HCT116 (cell line): ENCODE data around the gene RBM15B. TPM values are rescaled to one million over a fixed set of nuclear protein-coding genes. Genes with fewer than 3 reads are reported as not detected.

ENCODE experiments used
- ATAC-seq: fragments of 200-7000 bp; cut with Tn5 transposase; 2 replicates; pipeline ENCODE4 v1.9.1; 2020; ENCODE audit warnings: mild to moderate bottlenecking, moderate library complexity
- BruUV-seq: library from RNA; stranded (reverse); fragments of 400-500 nt; replicated peaks from 2 replicates; lab custom pipeline; 2021; lab: Mats Ljungman, UMichigan
- CTCF ChIA-PET: fragments of 300-600 bp; sonication (Branson Sonifier 250); formaldehyde crosslinking; loops from one replicate; lab custom pipeline; 2021; ENCODE audit warnings: antibody characterized with exemption; lab: Charles Lee
- POLR2A ChIA-PET: fragments of 300-600, 350-600 bp; sonication (Branson Sonifier 250); formaldehyde crosslinking; loops from one replicate; lab custom pipeline; 2021; ENCODE audit warnings: antibody characterized with exemption; lab: Charles Lee
- RAD21 ChIA-PET, 2 experiments: fragments of 300-600 bp; sonication (Branson Sonifier 250); formaldehyde crosslinking; loops; one replicate each; lab custom pipeline; 2023; ENCODE audit warnings: low total read pairs in 2 of 2; ENCODE audit not compliant: uncharacterized antibody in 2 of 2, unreplicated experiment in 2 of 2, low non-redundant PET in 1 of 2; lab: Charles Lee
- DNase-seq: peaks from one replicate; pipeline ENCODE4 v3.0.0-alpha.2; 2010; ENCODE audit warnings: low read depth, low spot score
- H2AFZ ChIP-seq: fragments of 200-600 bp; shearing (Covaris generic), sonication (generic); 2 replicates; pipeline ENCODE4 v1.6.1; 2017; ENCODE audit warnings: low read depth, mixed run types, mixed read lengths, antibody characterized with exemption, low read length; ENCODE audit not compliant: poor library complexity, severe bottlenecking
- H3K27ac ChIP-seq: 2 replicates; pipeline ENCODE4 v1.5.1; 2012; ENCODE audit warnings: low read depth, low read length
- H3K27me3 ChIP-seq: fragments of 200-600 bp; sonication (generic); 2 replicates; pipeline ENCODE4 v1.6.1; 2016; ENCODE audit warnings: mixed run types, low read length, mixed read lengths; ENCODE audit not compliant: insufficient read depth
- H3K36me3 ChIP-seq, 2 experiments: fragments of 200-500 bp in 1 of 2; fragments of 200-600 bp in 1 of 2; sonication (Bioruptor generic) in 1 of 2; sonication (generic) in 1 of 2; 2 replicates each; pipeline versions ENCODE4 v1.5.1 to v1.6.1; 2014 to 2016; ENCODE audit warnings: low read length in 2 of 2, inconsistent platforms in 1 of 2, mixed read lengths in 1 of 2, mixed run types in 1 of 2; ENCODE audit not compliant: insufficient read depth in 2 of 2, control insufficient read depth in 1 of 2
- H3K4me1 ChIP-seq, 2 experiments: fragments of 200-600 bp in 1 of 2; sonication (generic) in 1 of 2; 2 replicates each; pipeline versions ENCODE4 v1.5.1 to v1.6.1; 2012 to 2017; ENCODE audit warnings: low read length in 2 of 2, inconsistent platforms in 1 of 2, mild to moderate bottlenecking in 1 of 2, mixed read lengths in 1 of 2, mixed run types in 1 of 2, moderate library complexity in 1 of 2; ENCODE audit not compliant: insufficient read depth in 2 of 2, control insufficient read depth in 1 of 2
- H3K4me2 ChIP-seq: fragments of 200-600 bp; sonication (generic); 2 replicates; pipeline ENCODE4 v1.6.1; 2017; ENCODE audit warnings: mixed run types, low read length, mixed read lengths
- H3K4me3 ChIP-seq, 2 experiments: fragments of 200-600 bp in 1 of 2; sonication (generic) in 1 of 2; replicated peaks in 1 of 2; 2 replicates each; pipeline ENCODE4 v1.5.1; 2011 to 2016; ENCODE audit warnings: low read length in 2 of 2, control low read depth in 1 of 2, low read depth in 1 of 2, mild to moderate bottlenecking in 1 of 2, mixed read lengths in 1 of 2, mixed run types in 1 of 2
- H3K79me2 ChIP-seq: fragments of 200-600 bp; sonication (generic); 2 replicates; pipeline ENCODE4 v1.6.1; 2017; ENCODE audit warnings: mild to moderate bottlenecking, mixed run types, low read length, moderate library complexity, mixed read lengths; ENCODE audit not compliant: insufficient read depth
- H3K9ac ChIP-seq: fragments of 200-600 bp; sonication (generic); 2 replicates; pipeline ENCODE4 v1.6.1; 2016; ENCODE audit warnings: low read length, mixed read lengths
- H3K9me2 ChIP-seq: fragments of 200-600 bp; sonication (generic), shearing (Covaris generic); 2 replicates; pipeline ENCODE4 v1.6.1; 2017; ENCODE audit warnings: mixed run types, mild to moderate bottlenecking, moderate library complexity; ENCODE audit not compliant: insufficient read depth
- H3K9me3 ChIP-seq, 2 experiments: fragments of 200-500 bp in 1 of 2; fragments of 200-600 bp in 1 of 2; sonication (Bioruptor generic) in 1 of 2; sonication (generic) in 1 of 2; 2 replicates each; pipeline ENCODE4 v1.6.1; 2014 to 2017; ENCODE audit warnings: low read length in 2 of 2, mixed read lengths in 2 of 2, inconsistent platforms in 1 of 2, low read depth in 1 of 2, mild to moderate bottlenecking in 1 of 2, mixed run types in 1 of 2, moderate library complexity in 1 of 2; ENCODE audit not compliant: control insufficient read depth in 1 of 2, insufficient read depth in 1 of 2
- H4K20me1 ChIP-seq: fragments of 200-600 bp; sonication (generic), shearing (Covaris generic); 2 replicates; pipeline ENCODE4 v1.6.1; 2017; ENCODE audit warnings: mixed run types, mild to moderate bottlenecking, moderate library complexity; ENCODE audit not compliant: insufficient read depth
- CBX3 ChIP-seq: IDR thresholded peaks from 2 replicates; pipeline ENCODE4 v1.6.1; 2012; ENCODE audit warnings: low read depth
- CTCF ChIP-seq, 3 experiments: fragments of 200-600 bp in 1 of 3; sonication (generic) in 1 of 3; IDR thresholded peaks in 2 of 3; conservative IDR thresholded peaks in 1 of 3; 2 replicates each; pipeline ENCODE4 v1.5.1; 2012 to 2017; ENCODE audit warnings: low read depth in 2 of 3, low read length in 2 of 3, antibody characterized with exemption in 1 of 3, borderline replicate concordance in 1 of 3, control low read depth in 1 of 3, mild to moderate bottlenecking in 1 of 3, mixed read lengths in 1 of 3, mixed run types in 1 of 3, moderate library complexity in 1 of 3; ENCODE audit not compliant: insufficient read depth in 1 of 3
- EGR1 ChIP-seq: IDR thresholded peaks from 2 replicates; pipeline ENCODE4 v1.6.1; 2012; ENCODE audit warnings: low read depth
- EZH2 ChIP-seq: fragments of 200-600 bp; sonication (generic); IDR thresholded peaks from 2 replicates; pipeline ENCODE4 v1.6.1; 2017; ENCODE audit warnings: antibody characterized with exemption, mixed run types
- EZH2phosphoT487 ChIP-seq: fragments of 200-600 bp; IDR thresholded peaks from 2 replicates; pipeline ENCODE4 v1.6.1; 2018; ENCODE audit warnings: antibody characterized with exemption, borderline replicate concordance
- FOSL1 ChIP-seq: IDR thresholded peaks from 2 replicates; pipeline ENCODE4 v1.6.1; 2012; ENCODE audit warnings: low read depth
- JUND ChIP-seq: IDR thresholded peaks from 2 replicates; pipeline ENCODE4 v1.6.1; 2012
- POLR2A ChIP-seq: IDR thresholded peaks from 2 replicates; pipeline ENCODE4 v1.7.0; 2011; ENCODE audit warnings: borderline replicate concordance; ENCODE audit not compliant: insufficient read depth, insufficient read length; ENCODE audit errors: extremely low read depth
- POLR2AphosphoS5 ChIP-seq: IDR thresholded peaks from 2 replicates; pipeline ENCODE4 v1.6.1; 2011; ENCODE audit warnings: mild to moderate bottlenecking, low read depth, low read length, moderate library complexity
- RAD21 ChIP-seq: IDR thresholded peaks from 2 replicates; pipeline ENCODE4 v1.6.1; 2012; ENCODE audit warnings: low read depth, mild to moderate bottlenecking
- SIN3A ChIP-seq: IDR thresholded peaks from 2 replicates; pipeline ENCODE4 v1.6.1; 2012; ENCODE audit warnings: low read depth
- SP1 ChIP-seq: IDR thresholded peaks from 2 replicates; pipeline ENCODE4 v1.6.1; 2012; ENCODE audit warnings: low read depth
- SRF ChIP-seq: IDR thresholded peaks from 2 replicates; pipeline ENCODE4 v1.6.1; 2012; ENCODE audit warnings: low read depth
- TCF7L2 ChIP-seq: IDR thresholded peaks from 2 replicates; pipeline ENCODE4 v1.7.0; 2011; ENCODE audit warnings: borderline replicate concordance, inconsistent platforms; ENCODE audit not compliant: insufficient read depth, insufficient read length; ENCODE audit errors: extremely low read depth
- YY1 ChIP-seq: IDR thresholded peaks from 2 replicates; pipeline ENCODE4 v1.6.1; 2011; ENCODE audit warnings: low read length, low read depth, moderate library complexity, mild to moderate bottlenecking; ENCODE audit not compliant: insufficient replicate concordance; ENCODE audit errors: extremely low read depth
- ZFX ChIP-seq: fragments of 450-650 bp; IDR thresholded peaks from 2 replicates; pipeline ENCODE4 v1.6.1; 2017
- intact Hi-C: fragments of 100-400 bp; cut with micrococcal nuclease; formaldehyde crosslinking; loops from 2 replicates; pipeline ENCODE4 v1.10.0; 2022
- total RNA-seq: library from RNA; stranded (reverse); gene quantifications from one replicate; pipeline ENCODE4 v1.2.1, GENCODE V29; 2021; ENCODE audit not compliant: unreplicated experiment
- TF ChIP-seq, protein P1 (sequence below): IDR thresholded peaks from 2 replicates; pipeline ENCODE4 v1.6.1; 2012
- TF ChIP-seq, protein P2 (sequence below): IDR thresholded peaks from 2 replicates; pipeline ENCODE4 v1.6.1; 2012

The RBM15B gene
- total RNA-seq, 1 experiment from 2014 or later = 24.1 TPM

DNA sequence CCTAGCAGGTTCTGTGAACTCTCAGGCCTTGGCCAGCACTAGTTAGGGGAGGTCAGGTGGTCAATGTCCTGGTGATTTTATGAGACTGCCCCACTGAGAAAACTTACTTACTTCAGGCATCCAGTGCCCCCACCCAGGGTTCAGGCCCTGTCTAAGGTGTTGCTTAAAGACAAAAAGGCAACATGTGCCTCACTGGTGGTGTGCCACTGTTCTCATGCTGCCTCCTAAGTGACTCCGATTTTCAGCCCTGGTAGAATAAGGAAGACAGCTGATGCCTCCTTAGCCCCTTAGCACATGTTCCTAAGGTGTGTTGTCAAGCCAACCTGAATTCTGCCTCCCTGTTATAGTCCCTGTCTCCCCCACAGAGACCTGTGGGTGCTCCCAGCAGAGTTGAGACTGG is 5.3 kb downstream of the RBM15B start (continued):
- TF ChIP-seq, protein P1, sequence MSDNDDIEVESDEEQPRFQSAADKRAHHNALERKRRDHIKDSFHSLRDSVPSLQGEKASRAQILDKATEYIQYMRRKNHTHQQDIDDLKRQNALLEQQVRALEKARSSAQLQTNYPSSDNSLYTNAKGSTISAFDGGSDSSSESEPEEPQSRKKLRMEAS = no peak
- TF ChIP-seq SP1 (no peak), RAD21 (no peak), EGR1 (no peak), EZH2 (no peak), POLR2A (no peak), JUND (no peak), ZFX (no peak), CTCF (IDR thresholded peaks at IDR 0.05 in 2 of 3, conservative IDR thresholded peaks at IDR 0.05 in 1 of 3; ENCODE audit: borderline replicate concordance in 1 of 3, insufficient read depth in 1 of 3, low read depth in 2 of 3, low read length in 2 of 3) (no peak)

GRCh38 chr3:51397392-51397791 is 6.3 kb downstream of the RBM15B start:
- Histone ChIP-seq H3K4me2 (no peak overlapping the region), H3K27ac (no peak overlapping the region), H3K9me2 (no peaks in the 10 kb centered on the region), H3K4me3 (no peak overlapping the region), H4K20me1 (no peaks in the 10 kb centered on the region), H3K9me3 (peaks cover 0 to 7% of the 10 kb centered on the region in 2 experiments; a peak in 1 of 4 replicates), H3K4me1 (no peaks in the 10 kb centered on the region), H3K36me3 (peaks cover 39 to 60% of the 10 kb centered on the region in 2 experiments), H3K9ac (no peak overlapping the region), H3K27me3 (no peaks in the 10 kb centered on the region), H3K79me2 (peaks cover 30% of the 10 kb centered on the region), H2AFZ (no peak overlapping the region)
- RAD21 ChIA-PET = no interaction called here
- CTCF ChIA-PET = no interaction called here
- BruUV-seq = no TSS peak
- no peak for DNase-seq
- intact Hi-C loops = no loop called here
- POLR2A ChIA-PET = no interaction called here
- ATAC-seq = no peak
- TF ChIP-seq SIN3A (no peak), FOSL1 (no peak), CTCF (IDR thresholded peaks at IDR 0.05 in 2 of 3, conservative IDR thresholded peaks at IDR 0.05 in 1 of 3; ENCODE audit: borderline replicate concordance in 1 of 3, insufficient read depth in 1 of 3, low read depth in 2 of 3, low read length in 2 of 3) (no peak), POLR2AphosphoS5 (no peak), SP1 (no peak), EZH2phosphoT487 (no peak), ZFX (no peak), RAD21 (no peak), POLR2A (no peak), EGR1 (no peak), TCF7L2 (no peak), SRF (no peak), CBX3 (no peak), YY1 (no peak)
- TF ChIP-seq, protein P2, sequence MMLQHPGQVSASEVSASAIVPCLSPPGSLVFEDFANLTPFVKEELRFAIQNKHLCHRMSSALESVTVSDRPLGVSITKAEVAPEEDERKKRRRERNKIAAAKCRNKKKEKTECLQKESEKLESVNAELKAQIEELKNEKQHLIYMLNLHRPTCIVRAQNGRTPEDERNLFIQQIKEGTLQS = no peak
- TF ChIP-seq, protein P1 = no peak
